GM21390 (cell line): ENCODE results near the gene PLXNB1.

ENCODE experiments used
- ATAC-seq: cut with Tn5 transposase; IDR thresholded peaks from one replicate; pipeline ENCODE4 v1.9.1; 2021; ENCODE audit not compliant: unreplicated experiment

Gene PLXNB1

GRCh38 chr3:48372862-48373435, 56.9 kb downstream of the PLXNB1 start:
- ATAC-seq, result no peak

- no peak for ATAC-seq
These were observed 57.5 kb downstream of the PLXNB1 start for GRCh38 chr3:48372377-48372770.

DNA sequence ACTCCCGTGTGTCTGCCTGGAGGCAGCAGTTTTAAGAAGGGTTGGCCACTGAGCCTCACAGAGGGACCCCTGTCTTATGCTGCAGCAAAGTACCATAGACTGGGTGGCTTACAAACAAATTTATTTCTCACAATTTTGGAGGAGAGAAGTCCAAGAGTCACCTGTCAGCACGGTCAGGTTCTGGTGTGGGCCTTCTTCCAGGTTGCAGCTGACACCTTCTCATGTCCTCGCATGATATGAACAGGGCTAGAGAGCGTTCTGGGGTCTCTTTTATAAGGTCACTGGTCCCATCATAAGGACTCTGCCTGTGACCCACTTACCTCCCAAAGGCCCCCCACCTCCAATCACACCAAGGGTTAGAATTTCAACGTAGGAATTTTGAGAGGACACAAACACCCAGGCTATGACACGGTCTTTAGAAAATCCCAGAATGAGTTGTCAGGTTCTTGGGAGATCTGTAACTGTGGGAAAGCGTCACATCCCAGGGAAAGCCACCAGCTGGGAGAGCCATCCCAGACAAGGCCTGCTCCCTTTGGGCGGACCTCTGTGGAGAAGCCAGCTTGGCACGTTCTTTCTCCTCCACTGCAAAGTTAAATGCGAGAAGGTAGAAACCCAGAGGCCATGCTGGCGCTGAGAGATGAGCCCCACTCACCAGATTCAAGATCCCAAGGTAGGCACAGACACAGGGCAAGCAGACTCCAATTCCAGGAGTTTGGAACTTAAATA, 58.1 kb downstream of the PLXNB1 start, which contains the start of gene FBXW12:
FBXW12 (plus strand) TSS at position 569 of the 726 bp plus-strand sequence. CDS start 549 bp downstream, outside the sequence.
- no peak for ATAC-seq

GRCh38 chr3:48370333-48370713, 59.6 kb downstream of the PLXNB1 start:
- no peak for ATAC-seq

DNA sequence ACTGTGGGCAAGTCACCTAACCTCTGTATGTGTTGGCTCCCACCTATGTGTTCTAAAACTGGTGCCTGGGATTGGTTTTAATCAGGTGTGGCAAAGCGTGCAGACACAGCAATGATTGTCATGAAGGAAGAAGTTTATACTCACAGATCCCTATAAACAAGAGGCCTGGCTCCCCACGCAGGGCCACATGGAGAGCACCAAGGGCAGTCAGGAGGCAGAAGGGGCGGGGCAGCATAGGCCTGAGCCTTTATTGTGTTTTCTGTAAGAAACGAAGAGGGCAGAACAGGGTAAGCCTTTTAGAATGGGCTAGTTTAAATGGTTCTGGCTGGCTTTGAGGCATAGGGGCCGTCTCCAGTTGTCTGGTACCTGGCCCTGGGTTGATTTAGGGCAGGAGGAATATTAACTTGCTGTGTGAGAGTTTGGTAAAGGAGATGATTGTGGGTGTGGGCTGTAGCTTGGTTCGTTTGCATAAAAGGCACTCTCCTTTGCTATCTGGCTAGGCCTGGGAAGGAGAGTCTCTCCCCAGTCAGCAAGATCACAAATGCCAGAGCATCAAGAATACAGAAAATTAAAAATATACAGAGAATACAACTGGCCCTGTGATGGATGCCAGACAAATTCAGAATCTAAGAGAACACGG, 60.1 kb downstream of the PLXNB1 start:
- no peak for ATAC-seq

GRCh38 chr3:48367201-48367600, 62.7 kb downstream of the PLXNB1 start:
- no peak for ATAC-seq

GRCh38 chr3:48364840-48365239, 65.0 kb downstream of the PLXNB1 start:
- ATAC-seq, result no peak

GRCh38 chr3:48361928-48362327, 68.0 kb downstream of the PLXNB1 start:
- ATAC-seq, result no peak

GRCh38 chr3:48356419-48356818, 73.5 kb downstream of the PLXNB1 start:
- no peak for ATAC-seq

- ATAC-seq, result no peak
These were observed 75.9 kb downstream of the PLXNB1 start for GRCh38 chr3:48353987-48354386.
